GM21723 (cell line): ENCODE data around the gene DCAF10.
"Not testable (repeated sequence)": the region's sequence is repeated elsewhere in the genome, so short reads cannot be mapped to it uniquely, and the experiment has no call there.

Experiments
- ATAC-seq: cut with Tn5 transposase; IDR thresholded peaks from one replicate; pipeline ENCODE4 v1.9.1; 2021; ENCODE audit warnings: mild to moderate bottlenecking, moderate library complexity; ENCODE audit not compliant: unreplicated experiment

Gene DCAF10

DNA sequence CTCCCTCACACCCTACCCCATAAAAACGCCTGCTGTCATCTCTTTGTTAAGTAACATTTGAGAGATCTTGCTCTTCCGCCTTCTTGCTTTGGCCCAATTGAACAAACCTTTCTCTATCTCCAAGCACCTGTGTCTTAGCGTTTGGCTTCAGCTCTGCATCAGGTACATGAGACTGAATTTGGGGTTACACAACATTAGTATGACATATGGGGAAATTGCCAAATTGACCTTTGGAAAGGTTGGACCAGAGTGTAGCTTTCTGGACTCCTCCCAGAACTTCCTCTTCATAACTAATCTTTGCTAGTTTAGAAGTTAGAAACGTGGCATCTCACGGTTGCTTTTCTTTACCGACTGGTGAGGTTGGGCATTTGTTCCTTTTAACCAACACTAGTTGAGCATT lies 12.3 kb upstream of the DCAF10 start:
- no peak for ATAC-seq

DNA sequence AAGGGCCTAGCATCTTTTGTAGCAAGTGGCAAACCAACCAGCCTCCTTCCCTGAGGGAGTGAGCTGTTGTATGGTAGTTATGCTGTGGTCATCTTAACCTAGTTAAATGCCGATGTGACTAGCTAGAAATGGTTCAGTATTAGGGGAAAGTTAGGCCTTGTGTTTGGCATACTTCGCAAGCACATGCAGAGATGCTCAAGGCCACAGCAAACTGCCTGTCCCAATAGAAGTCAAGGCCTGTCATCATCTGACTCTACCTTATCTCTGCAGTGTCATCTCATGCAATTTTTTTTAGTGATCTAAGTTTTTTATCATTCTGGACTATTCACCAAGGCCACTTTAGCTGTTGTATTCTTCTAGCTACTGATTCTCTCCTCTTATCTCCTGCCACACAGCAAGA lies 10.5 kb upstream of the DCAF10 start:
- no peak for ATAC-seq

DNA sequence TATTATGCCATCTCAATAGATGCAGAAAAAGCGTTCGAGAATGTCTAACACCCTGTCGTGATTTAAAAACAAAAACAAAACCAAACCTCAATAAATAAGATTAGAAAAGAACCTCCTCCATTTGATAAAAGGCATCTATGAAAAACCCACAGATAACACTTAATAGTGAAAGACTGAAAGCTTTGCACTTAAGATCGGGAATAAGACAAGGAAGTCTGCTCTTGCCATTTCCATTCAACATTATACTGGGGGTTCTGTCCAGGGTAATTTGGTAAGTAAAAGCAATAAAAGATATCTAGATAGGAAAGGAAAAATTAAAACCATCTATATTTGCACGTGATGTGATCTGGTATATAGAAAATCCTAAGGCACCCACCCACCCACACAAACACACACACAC lies 8.5 kb upstream of the DCAF10 start:
- no peak for ATAC-seq

DNA sequence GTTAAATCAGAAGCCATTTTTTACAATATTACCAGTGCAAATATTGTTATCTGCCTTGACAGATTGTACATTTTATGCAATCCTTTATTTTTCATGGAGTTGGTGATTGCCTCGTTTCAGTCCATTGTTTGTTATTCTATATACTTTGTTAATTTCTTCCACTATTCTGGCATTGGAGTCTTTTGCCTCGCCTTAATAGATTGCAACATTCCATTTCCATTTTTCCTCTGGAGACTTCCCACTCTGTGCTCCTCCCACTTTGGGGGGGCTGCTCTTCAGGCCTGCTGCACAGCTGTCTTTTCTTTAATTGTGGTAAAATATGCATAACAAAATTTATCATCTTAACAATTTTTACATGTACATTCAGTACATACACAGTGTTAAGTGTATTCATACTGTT lies 4.4 kb upstream of the DCAF10 start:
- ATAC-seq = no peak

DNA sequence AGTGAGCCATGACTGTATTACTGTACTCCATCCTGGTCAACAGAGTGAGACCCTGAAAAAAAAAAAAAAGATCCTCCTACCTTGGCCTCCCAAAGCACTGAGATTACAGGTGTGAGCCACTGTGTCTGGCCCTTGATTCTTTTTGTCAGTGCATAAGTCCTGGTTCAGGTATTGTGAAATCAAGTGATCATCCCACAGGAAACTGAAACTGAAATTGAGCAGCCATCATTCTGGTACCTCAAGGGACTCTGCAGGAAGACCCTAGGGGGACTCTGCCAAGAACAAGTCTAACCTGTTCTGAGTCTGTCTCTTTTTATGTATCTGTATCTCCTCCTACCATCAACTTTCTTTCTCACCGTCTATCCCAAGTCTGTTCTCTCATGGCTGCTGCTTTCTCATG lies 1.9 kb upstream of the DCAF10 start:
- ATAC-seq = no peak

DNA sequence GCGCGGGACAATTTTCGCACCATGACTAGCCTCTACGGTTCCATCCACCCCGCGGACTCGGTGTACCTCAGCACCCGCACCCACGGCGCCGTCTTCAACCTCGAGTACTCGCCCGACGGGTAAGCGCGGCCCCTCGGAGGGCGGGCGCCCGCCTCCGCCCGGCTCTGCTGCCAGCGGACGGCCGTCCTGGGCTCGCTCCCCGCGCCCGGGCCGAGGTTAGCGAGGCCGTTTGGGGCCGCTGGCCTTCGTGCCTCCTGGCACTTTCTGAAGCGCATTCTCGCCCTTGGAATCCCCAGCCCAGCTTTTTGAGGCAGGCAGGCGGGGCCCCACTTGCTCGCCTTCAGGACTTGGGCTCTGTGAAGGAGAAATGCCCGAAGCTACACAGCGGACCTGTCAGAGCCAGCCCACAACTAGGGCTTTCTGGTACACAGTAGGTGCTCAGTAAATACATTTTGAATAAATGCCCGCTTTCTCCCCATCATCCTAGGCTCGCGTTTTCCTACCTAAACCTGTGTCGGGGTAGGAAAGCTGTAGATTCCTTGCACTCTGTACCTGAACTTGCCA lies 772 bp downstream of the DCAF10 start:
- ATAC-seq = peak; percentile 53

DNA sequence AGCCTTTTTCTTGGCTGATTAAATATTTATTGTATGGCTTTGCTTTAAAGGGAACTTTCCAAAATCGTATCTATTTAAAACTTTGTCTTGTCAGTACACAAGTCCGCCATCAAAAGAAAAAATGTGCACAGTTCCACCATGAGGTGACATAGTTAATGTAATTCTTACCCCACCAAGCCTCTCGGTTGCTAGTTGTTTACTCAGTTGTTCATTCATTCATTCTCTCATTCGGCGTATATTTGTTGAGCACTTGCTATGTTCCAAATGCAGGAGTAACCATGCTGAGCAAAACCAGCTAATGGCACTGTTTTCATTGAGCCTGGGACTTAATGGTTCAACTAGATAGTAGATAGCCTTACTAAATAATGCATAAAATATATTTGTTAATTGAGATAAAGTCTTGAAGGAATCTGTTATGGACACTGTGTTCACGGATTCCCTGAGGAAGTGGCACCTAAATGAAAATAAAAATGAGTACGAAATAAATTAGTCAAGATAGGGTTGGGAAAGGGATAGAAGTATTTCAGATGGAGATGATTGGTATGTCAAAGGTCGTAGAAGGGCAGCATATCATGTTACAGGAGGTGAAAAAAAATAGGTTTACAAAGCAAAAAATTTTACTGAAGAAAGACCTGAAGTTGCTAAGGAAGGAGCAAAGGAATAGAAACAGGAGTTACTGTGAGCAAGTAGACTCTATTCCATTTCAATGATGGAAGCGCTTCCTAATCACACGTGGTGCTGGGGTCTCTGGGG lies 1.5 kb downstream of the DCAF10 start:
- ATAC-seq = no peak

DNA sequence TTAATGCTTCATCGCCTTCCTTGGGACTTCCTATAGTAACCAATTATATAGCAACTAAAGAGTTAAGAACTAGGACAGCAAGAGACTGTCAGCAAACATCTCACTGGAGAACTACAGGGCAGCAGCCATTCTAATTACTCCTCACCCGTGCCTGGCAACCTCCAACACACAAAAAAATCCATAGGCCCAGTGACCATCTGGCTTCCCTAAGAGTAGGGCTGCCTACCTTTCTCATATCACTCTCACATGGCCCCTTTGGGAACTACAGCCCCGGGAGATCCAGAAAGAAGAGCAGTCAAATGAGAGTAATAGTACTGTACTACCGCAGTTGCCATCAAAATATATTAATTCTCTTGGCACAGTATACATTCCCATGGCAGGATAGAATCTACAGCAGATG lies 5.7 kb downstream of the DCAF10 start:
- no peak for ATAC-seq

DNA sequence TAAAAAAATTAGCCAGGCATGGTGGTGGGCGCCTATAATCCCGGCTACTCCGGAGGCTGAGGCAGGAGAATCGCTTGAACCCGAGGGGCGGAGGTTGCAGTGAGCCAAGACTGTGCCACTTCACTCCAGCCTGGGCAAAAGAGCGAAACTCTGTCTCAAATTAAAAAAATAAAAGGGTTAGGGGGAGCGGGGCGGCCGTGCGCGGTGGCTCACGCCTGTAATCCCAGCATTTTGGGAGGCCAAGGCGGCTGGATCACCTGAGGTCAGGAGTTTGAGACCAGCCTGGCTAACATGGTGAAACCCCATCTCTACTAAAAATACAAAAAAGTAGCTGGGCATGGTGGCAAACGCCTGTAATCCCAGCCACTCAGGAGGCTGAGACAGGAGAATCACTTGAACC lies 9.1 kb downstream of the DCAF10 start:
- ATAC-seq = not testable (repeated sequence)

DNA sequence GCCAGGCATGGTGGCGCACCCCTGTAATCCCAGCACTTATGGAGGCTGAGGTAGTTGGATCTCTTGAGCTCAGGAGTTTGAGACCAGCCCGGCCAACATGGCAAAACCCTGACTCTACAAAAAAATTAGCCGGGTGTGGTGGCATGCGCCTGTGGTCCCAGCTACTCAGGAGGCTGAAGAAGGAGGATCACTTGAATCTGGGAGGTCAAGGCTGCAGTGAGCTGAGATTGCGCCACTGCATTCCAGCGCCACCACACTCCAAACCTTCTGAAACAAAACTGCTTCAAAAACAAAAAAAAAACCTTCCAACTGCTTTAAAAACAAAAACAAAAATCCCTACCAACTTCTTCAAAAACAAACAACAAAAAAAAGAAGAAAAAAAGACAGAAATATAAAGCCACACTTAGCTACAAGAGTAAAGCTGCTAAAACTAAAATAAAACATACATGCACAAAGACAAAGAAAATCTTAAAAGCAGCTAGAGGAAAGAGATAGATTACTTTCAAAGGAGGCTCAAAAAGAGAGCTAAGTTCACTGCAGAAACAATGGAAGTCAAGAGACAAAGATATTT lies 11.4 kb downstream of the DCAF10 start:
- ATAC-seq = no peak

DNA sequence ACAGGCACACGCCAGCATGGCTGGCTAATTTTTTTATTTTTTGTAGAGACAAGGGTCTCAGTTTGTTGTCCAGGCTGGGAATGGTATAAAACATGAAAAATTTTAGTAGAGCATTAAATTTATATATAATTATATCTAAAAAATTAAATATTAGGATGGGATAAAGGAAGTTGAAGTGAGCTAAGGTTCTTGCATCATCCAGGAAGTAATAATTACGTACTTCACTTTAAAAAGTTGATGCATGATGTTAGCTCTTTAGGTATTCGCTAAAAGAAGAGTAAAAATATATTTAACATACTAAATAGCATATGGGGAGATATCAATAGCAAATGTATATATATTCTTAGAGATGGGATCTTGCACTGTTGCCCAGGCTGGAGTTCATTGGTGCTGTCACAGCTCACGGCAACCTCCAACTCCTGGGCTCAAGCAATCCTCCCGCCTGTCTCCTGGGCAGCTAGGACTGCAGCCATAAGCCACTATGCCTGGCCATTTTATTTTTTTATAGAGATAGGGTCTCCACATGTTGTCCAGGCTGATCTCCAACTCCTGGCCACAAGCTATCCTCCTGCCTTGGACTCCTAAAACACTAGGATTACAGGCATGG lies 12.3 kb downstream of the DCAF10 start:
- ATAC-seq = no peak

DNA sequence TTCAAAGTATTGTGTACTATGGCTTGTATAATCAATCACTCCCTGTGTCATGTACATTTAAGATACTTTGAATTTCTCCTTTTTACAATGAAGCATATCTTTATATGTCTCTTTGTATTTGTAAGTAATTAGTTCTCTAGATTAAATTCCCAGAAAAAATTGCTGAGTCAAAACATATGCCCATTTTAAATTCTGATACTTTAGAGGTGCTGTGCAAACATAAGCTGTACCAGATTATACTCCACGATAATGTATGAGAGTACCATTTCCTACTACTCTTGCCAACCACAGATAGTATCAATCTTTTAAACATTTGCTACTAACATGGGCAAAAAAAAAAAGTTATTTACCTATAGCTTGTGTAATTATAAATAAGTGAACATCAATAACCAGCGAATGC lies 18.3 kb downstream of the DCAF10 start:
- no peak for ATAC-seq

DNA sequence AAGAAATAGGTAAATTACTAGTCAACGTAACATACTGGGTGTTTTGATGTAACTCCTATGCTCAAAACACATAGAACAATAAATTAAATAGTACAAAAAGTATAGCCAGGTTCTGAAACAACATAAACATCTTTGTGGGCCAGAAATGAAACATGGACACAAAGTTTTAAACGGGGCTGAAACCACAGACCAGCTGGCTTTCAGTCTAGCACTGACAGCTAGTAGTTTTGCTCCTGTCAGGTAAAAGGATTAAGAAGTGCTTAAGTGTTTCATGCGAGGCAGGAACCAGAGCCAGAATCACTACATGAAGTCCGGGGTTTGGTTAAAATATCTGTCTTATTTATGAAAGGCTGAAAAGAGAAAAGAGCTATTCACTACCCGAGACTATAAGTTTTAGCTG lies 19.5 kb downstream of the DCAF10 start:
- no peak for ATAC-seq

DNA sequence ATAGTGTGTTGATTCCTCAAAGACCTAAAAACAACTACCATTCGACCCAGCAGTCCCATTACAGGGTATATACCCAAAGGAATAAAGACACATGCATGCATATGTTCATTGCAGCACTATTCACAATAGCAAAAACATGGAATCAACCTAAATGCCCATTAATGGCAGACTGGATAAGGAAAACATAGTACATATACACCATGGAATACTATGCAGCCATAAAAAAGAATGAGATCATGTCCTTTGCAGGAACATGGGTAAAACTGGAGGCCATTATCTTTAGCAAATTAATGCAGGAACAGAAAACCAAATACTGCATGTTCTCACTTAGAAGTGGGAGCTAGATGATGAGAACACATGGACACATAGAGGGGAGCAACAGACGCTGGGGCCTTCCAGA lies 24.6 kb downstream of the DCAF10 start:
- not testable (repeated sequence) for ATAC-seq

DNA sequence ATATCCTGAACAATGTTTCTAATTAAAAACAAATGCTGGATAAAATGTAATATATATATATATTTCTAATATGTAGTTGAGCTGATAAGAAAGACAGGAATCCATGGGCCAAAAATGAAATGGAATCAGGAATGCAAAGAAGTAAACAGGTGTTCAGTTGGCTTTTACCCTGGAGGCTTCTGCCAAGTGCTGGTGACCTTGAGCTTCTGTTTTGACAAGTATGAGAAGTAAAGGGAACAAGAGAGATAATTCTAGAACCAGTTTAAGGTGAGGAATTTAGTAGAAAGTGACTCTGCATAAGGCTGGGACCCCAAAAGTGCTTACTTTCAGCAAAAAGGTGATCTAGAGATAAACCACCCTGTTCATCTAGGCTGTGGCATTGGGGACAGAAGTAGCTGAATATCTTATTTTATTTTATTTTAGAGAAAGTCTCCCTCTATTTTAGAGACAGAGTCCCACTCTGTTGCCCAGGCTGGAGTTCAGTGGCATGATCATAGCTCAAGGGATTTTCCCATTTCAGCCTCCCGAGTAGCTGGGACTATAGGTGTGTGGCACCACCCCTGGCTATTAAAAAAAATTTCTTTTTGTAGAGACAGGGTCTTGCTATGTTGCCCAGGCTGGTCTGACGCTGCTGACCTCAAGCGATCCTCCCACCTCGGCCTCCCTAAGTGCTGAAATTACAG lies 27.0 kb downstream of the DCAF10 start:
- ATAC-seq = no peak

DNA sequence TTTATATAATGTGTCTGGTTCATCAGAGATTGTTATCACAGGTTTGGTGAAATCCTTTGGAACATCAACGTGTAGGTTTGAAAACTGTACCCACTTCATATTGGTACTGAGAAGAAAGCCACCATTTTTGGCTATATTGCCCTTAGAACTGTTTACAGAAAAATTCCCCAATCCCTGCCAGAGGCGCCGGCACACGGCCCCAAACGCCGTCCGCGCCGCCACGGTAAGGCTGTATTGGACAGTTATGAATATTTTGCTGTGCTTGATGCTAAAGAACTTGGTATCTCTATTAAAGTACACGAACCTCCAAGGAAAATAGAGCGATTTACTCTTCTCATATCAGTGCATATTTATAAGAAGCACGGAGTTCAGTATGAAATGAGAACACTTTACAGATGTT lies 35.2 kb downstream of the DCAF10 start:
- no peak for ATAC-seq

DNA sequence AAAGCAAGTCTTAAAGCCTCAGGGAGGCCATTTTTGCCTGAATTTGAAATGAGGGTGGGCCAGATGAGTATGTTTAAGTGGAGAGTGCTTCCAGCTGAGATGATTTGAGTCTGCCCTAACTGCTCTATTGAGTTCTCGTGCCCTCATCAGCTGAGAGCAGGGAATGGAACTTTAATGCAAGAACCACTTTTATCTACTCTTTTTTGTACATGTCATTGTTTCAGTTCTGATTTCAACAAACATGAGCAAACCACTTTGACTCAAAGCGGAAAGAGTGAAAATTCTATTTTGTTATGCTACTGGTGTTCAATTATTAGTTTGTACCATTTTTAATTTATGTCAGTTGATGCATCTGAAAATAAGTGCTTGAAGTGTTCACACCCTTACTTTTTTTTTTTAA lies 35.8 kb downstream of the DCAF10 start:
- peak; percentile 70 for ATAC-seq

DNA sequence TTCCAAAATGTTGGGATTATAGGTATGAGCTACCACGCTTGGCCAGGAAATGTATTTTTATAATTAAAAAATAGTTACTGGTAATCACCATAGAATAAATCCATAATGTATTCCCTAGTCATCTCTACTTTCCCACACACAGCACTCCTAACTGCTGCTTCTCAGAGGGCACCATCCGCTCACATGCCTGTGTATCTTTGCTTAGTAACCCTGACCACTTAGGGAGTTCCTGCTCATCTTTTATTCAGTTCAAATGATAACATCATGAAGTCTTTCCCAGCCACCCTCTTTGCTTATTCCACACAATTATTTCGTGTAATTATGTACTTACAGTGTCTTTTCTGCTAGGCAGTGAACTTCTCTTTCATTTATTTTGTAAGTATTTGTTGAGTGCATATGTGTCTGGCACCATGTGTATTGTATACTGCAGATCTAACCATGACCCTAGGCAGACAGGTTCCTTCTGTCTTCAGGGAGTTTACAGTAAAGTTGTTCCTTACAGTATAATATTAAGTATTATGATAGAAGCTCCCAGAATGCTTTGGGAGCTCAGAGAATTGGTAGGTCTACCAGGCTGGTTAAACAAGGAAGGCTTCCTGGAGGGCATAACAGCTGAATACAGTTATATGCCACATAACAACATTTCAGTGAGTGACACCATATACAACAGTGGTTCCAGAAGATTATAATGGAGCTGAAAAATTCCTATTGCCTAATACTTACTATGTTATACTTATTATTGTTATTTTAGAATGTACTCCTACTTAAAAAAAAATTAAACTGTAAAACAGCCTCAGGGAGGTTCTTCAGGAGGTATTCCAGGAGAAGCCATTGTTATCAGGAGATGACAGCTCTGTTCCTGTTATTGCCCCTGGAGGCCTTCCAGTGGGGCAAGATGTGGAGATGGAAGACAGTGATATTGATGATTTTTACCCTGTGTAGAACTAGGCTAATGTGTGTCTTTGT lies 39.2 kb downstream of the DCAF10 start:
- ATAC-seq = no peak

DNA sequence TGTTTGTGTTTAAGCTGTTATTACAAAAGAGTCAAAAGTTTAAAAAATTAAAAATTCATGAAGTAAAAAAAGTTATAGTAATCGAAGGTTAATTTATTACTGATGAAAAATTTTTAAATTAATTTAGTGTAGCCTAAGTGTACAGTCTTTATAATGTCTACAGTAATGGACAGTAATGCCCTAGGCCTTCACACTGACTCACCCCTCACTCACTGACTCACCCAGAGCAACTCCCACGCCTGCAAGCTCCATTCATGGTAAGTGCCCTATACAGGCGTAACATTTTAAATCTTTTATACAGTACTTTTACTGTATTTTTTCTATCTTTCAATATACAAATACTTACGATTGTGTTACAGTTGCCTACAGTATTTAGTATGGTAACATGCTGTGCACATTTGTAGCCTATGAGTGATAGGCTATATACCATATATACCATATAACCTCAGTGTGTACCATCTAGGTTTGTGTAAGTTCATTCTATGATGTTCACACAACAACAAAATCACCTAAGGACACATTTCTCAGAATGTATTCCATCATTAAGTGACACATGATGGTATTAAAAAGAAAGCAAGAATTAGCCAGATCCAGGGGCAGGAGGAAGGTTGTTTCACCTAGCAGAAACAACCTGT lies 40.1 kb downstream of the DCAF10 start:
- ATAC-seq = no peak

DNA sequence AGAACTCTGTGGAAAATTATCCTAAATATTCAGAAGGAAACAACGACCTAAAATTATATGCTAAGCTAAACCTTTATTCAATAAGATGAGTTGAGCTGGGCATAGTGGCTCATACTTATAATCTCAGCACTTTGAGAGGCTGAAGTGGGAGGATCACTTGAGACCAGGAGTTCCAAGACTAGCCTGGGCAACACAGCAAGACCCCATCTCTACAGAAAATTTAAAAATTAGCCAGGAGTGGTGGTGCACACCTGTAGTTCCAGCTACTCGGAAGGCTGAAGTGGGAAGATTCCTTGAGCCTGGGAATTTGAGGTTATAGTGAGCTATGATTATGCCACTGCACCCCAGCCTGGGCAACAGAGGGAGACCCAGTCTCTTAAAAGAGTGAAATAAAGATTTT lies 51.6 kb downstream of the DCAF10 start:
- no peak for ATAC-seq
